ENCODE measurements around the gene MINK1.
"Not testable (repeated sequence)": the region's sequence is repeated elsewhere in the genome, so short reads cannot be mapped to it uniquely, and the experiment has no call there.

Gene MINK1

GRCh38 chr17:4920351-4921048 lies 87.4 kb downstream of the MINK1 start:
- in situ Hi-C loops (cut with MboI; ENCODE audit: low sequenced_read_pairs), result no loop called here

DNA sequence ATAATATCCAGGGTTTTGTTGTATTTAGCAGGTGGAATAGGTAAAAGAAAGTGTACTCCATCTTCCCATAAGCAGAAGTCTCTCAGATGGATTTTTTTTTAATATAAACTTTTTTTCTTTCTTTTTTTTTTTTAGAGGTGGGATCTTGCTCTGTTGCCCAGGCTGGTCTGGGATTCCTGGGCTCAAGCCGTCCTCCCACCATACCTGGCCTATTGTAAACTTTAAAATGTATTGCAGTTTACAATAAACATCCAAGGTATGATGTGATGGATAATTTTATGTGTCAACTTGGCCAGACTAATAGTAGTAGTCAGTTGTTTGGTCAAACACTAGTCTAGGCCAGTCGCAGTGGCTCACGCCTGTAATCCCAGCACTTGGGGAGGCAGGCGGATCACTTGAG lies 88.2 kb downstream of the MINK1 start:
- in situ Hi-C loops (cut with MboI; ENCODE audit: low sequenced_read_pairs), result no loop called here

DNA sequence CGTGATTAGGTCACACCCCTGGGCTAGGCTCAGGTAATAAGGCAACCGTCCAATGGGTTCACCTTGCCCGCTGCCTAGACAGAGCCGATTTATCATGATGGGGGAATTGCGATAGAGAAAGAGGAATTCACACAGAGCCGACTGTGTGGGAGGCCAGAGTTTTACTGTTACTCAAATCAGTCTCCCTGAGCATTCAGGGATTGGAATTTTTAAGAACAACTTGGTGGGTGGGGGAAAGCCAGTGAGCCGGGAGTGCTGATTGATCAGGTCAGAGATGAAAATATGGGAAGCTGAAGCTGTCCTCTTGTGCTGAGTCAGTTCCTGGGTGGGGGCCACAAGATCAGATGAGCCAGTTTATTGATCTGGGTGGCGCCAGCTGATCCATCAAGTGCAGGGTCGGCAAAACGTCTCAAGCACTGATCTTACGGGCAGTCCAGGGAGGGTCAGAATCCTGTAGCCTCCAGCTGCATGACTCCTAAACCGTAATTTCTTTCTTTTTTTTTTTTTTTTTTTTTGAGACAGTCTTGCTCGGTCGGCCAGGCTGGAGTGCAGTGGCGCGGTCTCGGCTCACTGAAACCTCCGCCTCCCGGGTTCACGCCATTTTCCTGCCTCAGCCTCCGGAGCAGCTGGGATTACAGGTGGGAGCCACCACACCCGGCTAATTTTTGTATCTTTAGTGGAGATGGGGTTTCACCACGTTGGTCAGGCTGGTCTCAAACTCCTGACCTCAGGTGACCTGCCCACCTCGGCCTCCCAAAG lies 93.6 kb downstream of the MINK1 start:
- in situ Hi-C loops (cut with MboI; ENCODE audit: low sequenced_read_pairs), result not testable (repeated sequence)

- in situ Hi-C loops (cut with MboI; ENCODE audit: low sequenced_read_pairs), result no loop called here
Observed at GRCh38 chr17:4928881-4929280, 95.7 kb downstream of the MINK1 start.

- in situ Hi-C loops (cut with MboI; ENCODE audit: low sequenced_read_pairs), result no loop called here
Observed at GRCh38 chr17:4931963-4932362, 98.8 kb downstream of the MINK1 start, which contains the start of gene GP1BA. Gene GP1BA, plus strand, starts transcription at chr17:4932277. Its CDS starts 328 bp downstream, at chr17:4932605.

- in situ Hi-C loops (cut with MboI; ENCODE audit: low sequenced_read_pairs), result no loop called here
Observed at GRCh38 chr17:4932756-4933155, 99.6 kb downstream of the MINK1 start.

GRCh38 chr17:4933646-4934045 lies 100.5 kb downstream of the MINK1 start:
- in situ Hi-C loops (cut with MboI; ENCODE audit: low sequenced_read_pairs), result no loop called here

GRCh38 chr17:4934173-4934979 lies 101.2 kb downstream of the MINK1 start:
- in situ Hi-C loops (cut with MboI; ENCODE audit: low sequenced_read_pairs), result no loop called here

DNA sequence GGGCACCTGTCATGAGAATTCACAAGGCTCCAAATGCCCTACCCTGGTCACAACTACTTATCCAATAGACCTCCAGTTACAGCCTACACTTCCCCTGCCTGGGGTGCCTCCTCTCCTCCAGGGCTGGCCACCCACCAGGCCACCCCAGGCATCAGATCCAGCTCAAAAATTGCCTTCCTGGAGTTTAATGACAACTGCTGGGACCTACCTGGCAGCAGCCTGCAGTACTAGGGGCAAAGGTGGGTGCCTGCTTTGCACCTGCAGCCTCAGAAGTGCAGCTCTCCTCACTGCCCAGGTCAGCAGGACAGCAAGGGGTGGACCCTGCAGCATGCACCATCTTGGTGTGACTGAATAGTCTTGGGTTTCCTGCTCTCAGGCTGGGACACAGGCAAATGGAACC lies 102.5 kb downstream of the MINK1 start:
- in situ Hi-C loops (cut with MboI; ENCODE audit: low sequenced_read_pairs), result no loop called here

DNA sequence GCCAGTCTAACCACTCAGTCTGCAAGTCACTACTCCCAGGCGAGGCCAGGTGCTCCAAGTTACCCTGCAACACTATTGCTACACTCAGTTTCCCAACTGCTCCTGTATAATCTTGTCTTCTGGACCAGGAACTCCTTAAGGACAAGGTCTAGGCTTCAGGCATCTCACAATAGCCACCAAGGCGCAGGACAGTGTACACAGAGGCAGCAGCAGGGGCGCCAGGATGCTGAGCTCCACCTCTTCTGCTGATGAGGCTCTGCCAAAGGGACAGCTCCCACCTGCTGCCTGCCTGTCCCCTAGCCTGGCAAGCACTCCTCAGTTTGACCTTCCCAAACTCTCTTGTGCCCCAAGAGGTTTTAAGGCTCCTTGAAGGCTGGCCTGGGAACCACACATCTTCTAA lies 103.3 kb downstream of the MINK1 start:
- in situ Hi-C loops (cut with MboI; ENCODE audit: low sequenced_read_pairs), result no loop called here

DNA sequence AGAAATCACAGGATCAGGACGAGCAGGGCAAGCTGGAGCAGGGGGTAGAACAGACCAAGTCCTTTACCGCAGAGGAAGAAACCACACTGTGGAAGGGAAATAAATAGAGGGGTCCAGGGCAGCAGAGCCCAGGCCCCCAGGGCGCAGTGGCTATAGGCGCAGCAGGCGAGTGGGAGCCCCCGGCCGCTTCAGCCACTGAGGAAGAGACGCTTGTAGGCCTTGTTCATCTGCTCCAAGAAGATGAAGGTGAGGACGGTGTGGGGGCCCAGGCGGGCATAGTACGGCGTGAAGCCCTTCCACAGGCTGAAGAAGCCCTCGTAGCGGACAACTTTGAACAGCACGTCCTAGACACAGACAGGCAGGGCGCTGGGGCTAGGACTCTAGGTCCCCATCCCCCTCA lies 104.4 kb downstream of the MINK1 start:
- in situ Hi-C loops (cut with MboI; ENCODE audit: low sequenced_read_pairs), result no loop called here

DNA sequence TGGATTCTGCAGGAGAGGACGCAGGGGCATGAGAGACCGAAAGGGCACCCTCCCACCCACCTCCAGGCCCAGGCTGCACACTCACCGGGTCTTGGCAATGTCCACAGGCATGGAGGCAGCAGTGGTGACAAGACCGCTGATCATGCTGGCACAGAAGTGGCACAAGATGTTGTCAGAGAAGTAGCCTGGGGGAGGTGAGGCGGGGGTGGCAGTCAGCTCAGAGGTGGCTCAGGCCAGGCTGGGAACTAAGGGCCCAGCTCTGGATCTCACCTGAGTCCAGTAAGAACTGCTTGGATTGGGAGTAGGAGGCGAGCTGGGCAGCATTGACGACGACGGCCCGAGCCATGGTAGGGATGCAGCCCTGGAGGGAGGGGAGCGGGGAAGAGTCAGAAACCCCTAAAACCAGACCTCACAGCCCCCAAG lies 104.9 kb downstream of the MINK1 start:
- in situ Hi-C loops (cut with MboI; ENCODE audit: low sequenced_read_pairs), result no loop called here

GRCh38 chr17:4938688-4939545 lies 105.8 kb downstream of the MINK1 start:
- in situ Hi-C loops (cut with MboI; ENCODE audit: low sequenced_read_pairs), result no loop called here

GRCh38 chr17:4939546-4939795 lies 106.3 kb downstream of the MINK1 start:
- in situ Hi-C loops (cut with MboI; ENCODE audit: low sequenced_read_pairs), result no loop called here

- in situ Hi-C loops (cut with MboI; ENCODE audit: low sequenced_read_pairs), result no loop called here
Observed at GRCh38 chr17:4939796-4940554, 106.8 kb downstream of the MINK1 start, which contains the start of the genes RNF167 and SLC25A11. Gene RNF167, plus strand, starts transcription at chr17:4940268. Its CDS starts 642 bp downstream, at chr17:4940910. Gene SLC25A11, minus strand, starts transcription at chr17:4940046. Its CDS starts 136 bp downstream, at chr17:4939910.

GRCh38 chr17:4940555-4941318 lies 107.6 kb downstream of the MINK1 start:
- in situ Hi-C loops (cut with MboI; ENCODE audit: low sequenced_read_pairs), result no loop called here

GRCh38 chr17:4941319-4941610 lies 108.1 kb downstream of the MINK1 start:
- in situ Hi-C loops (cut with MboI; ENCODE audit: low sequenced_read_pairs), result no loop called here

GRCh38 chr17:4942760-4943508 lies 109.8 kb downstream of the MINK1 start:
- in situ Hi-C loops (cut with MboI; ENCODE audit: low sequenced_read_pairs), result no loop called here

DNA sequence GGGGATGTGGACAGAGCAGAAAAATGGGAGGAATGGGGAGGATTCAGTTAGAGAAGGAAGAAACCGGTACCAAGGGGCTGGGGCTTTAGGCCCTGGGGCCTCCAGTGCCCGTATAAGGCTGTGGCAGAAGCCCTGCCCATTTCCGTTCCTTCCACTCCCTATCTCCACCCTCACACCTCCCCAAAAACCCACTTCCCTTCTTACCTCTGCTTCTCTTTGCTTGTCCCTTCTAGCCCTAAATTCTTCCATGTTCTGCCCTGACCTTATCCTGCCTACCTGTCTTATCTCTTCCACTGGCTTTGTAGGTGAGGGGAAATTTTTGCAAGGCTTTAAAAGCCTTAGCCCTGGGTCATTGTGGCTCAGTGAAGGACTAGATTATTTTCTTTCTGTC lies 111.0 kb downstream of the MINK1 start:
- in situ Hi-C loops (cut with MboI; ENCODE audit: low sequenced_read_pairs), result no loop called here
